Posterior vena cava (tissue), 2 donors: ENCODE results near the gene TGFBRAP1. TPM values are rescaled to one million over a fixed set of nuclear protein-coding genes. Genes with fewer than 3 reads are reported as not detected.

Experiments used
- DNase-seq: peaks from one replicate; pipeline ENCODE4 v3.0.0-alpha.2; 2020; ENCODE audit warnings: low spot score
- intact Hi-C, 2 donors: fragments of 100-400 bp; cut with DNase I; formaldehyde crosslinking; loops; one replicate each; pipeline versions ENCODE4 v1.14.1 to v1.14.2; 2022 to 2023
- total RNA-seq, 2 donors: library from RNA; stranded (reverse); fragmentation: NEBNext Ultra II Directional; extraction: Animal tissue kit (Norgen Biotek cat#: 25700); gene quantifications; one replicate each; pipeline ENCODE4 v1.2.1, GENCODE V29; 2021
- donor health status: DM: yes; HTN: yes; CAD: no.
- donor health status: DM: yes; HTN: yes; CAD: no.

Gene TGFBRAP1
- total RNA-seq, 2 donors from 2014 or later = 16.1 to 18.8 TPM

DNA sequence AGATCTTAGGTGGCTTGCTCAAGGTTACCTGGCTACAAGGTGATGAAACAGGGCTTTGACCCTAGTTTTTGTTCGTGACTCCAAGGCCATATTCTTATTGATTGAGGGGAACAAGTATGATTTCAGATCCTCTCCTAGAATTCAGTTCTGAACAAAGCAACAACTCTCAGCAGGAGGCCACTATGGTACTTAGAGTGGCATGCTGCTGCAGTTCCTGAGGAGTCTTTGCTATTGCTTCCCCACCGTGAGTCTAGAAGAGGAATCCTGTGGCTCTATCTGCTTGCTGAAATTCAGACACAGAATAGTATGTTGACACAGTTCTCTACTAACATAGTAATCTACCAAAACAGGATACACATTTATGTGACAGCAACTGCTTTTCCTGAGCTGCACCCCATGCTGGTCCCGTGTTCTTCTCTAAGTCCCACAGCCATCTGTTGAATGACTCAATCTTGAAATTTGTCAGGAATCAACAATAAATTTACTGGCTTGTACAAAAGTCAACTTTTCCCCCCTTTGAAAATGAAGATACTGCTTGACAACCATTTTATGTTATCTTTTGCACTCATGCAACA is 4.1 kb downstream of the TGFBRAP1 start:
- intact Hi-C loops = no loop called here
- DNase-seq = no peak

- no peak for DNase-seq
- intact Hi-C loops = no loop called here
Measured at GRCh38 chr2:105324732-105325131, 4.8 kb downstream of the TGFBRAP1 start.

DNA sequence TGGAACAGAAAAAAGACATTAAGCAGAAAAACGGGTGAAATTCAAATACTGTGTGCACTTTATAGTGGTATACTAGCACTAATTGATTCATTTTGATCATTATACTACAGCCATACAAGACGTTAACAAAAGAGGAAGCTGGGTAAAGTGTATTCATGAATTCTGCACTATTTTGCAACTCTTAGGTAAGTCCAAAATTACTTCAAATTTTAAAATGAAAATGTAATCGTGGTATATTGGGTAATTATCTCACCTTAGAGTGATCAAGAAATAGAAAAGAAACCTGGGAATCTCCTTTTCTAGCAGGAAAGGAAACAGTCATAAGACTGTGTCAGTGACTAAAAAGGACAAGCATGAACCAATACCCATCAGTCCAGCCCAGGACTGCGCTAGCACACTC is 5.4 kb downstream of the TGFBRAP1 start:
- intact Hi-C loops = no loop called here
- no peak for DNase-seq

DNA sequence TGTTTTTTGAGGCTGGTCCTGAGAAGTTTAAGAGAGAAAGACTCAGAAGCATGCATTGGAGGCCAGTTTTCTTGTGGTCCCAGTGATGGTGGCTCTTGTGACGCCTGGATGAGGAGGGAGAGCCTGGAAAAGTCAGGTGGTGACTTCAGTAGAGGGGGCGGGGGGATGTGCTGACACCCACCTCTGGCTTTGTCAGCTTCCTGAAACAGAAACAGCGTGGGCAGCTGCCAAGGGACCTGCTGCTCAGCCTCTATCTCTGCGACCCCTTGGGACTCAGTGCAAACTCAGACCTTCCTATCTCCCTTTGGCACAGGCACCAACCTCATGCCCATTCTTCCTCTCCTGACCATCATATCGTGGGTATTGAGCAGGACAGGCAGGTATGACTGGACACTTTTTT is 6.4 kb downstream of the TGFBRAP1 start:
- no peak for DNase-seq
- intact Hi-C loops = no loop called here

- intact Hi-C loops = no loop called here
- no peak for DNase-seq
Measured at GRCh38 chr2:105321875-105322646, 7.5 kb downstream of the TGFBRAP1 start.

DNA sequence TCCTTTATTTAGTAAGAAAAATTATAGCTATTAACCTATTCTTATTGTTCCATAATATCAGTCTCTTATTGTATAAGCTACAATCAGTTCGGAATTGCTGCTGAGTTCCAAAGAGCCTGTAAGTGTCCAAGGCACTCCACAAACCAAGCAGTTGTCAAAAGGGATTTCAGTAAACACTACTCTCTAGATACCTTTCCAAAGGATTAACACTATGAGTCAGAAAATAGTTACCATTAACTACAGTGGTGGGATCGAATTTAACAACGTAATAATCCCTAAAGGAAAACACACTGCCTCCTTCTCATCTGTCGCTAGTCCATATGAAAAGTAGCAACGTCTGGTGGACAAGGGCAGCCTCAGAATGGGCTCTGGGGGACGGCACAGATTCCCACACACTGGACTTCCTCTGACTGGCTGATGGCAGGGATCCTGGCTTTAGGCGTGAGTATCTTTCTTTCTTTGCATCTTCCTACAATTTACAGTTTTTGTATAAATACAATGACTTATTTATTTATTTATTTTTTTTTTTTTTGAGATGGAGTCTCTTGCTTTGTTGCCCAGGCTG is 8.8 kb downstream of the TGFBRAP1 start:
- intact Hi-C loops = no loop called here

DNA sequence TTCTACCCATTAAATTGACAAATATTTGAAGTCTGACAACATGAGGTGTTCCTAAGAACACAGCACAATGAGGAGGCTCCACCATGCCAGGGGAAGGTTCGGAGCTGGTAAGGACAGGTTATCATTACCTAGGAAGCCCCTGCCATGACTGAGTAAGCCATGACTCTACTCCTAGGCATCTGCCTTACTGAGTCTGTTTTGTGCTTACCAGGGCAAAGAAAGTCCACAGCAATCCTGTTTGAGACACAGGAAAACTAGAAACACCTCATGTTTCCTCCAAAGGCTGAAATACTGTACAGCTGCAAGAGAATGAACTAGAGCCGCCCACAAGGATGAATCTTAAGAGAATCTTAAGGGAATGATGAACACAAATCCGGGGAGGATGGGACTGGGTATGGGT is 11.6 kb downstream of the TGFBRAP1 start:
- no peak for DNase-seq
- intact Hi-C loops = no loop called here

More for the DNA sequence above, 8.8 kb downstream of the TGFBRAP1 start:
- DNase-seq = no peak

GRCh38 chr2:105315314-105315713 is 14.2 kb downstream of the TGFBRAP1 start:
- DNase-seq = no peak
- intact Hi-C loops = no loop called here

DNA sequence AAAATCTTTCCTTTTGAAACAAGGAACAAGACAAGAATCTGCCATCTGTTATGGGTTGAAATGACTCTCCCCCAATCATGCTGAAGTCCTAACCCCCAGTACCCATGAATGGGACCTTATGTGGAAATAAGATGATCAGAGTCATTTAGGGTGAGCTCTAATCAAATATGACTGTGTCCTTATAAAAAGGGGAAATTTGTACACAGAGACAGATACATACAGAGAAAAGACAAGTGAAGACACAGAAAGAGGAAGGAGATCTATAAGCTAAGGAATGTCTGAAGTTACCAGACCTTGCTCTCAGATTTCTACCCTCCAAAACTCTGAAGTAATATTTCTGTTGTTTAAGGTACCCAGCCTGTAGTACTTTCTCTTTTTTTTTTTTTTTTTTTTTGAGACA is 15.7 kb downstream of the TGFBRAP1 start:
- DNase-seq = no peak
- intact Hi-C loops = no loop called here

- intact Hi-C loops = no loop called here
- DNase-seq = no peak
Measured at GRCh38 chr2:105309147-105309545, 20.4 kb downstream of the TGFBRAP1 start.

DNA sequence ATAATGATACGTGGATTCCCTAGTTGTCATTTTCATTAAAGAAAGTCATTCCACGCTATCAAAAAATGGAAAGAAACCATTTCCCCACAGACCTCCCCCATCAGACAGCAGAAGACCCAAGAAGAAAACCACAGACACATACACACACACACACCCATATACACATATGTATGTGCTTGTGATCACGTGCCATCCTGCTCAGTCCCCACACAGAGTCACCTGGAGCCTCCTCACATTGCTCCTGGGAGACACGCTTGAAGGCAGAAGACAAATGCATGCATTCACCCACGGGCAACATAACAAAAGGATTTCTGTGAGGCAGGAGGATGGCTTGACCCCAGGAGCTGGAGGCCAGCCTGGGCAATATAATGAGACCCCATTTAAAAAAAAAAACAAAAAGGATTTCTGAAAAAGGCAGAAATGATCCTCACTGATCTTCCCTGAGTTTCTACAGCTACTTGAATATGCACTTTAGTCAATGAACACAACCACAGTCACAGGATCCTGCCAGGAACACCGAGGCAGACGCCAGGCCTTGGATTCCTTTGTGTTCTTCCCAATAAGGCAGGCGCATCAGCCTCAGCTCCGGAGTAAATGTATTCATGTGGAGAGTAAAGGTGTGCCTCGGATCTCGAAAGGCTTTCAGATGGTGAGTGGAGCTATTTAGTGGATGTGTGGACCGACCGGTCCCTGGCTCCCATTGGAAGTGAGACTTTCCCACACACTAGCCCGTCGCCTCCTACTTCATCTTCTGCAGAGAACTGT is 21.0 kb downstream of the TGFBRAP1 start:
- intact Hi-C loops = no loop called here
- DNase-seq = no peak

DNA sequence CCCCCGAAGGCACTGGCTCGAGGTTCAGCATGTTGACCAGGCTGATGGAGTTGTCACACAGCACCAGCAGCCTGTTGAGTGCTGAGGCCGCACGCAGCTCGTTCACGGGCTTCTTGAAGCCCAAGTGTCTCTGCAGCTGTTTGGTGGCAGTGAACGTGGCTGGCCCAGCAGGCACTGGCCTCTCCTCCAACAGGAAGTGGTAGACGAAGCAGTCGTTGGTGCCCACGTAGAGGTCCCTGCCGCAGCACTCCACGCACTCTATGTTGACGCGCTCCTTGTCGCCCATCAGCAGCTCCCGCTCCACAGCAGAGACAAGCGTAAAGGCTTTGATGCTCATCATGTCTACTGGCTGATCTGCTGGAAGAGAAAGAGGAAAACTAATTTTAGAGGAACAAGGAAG is 21.6 kb downstream of the TGFBRAP1 start:
- no peak for DNase-seq
- intact Hi-C loops = no loop called here

- DNase-seq = no peak
- intact Hi-C loops = no loop called here
Measured at GRCh38 chr2:105307550-105307949, 22.0 kb downstream of the TGFBRAP1 start.

DNA sequence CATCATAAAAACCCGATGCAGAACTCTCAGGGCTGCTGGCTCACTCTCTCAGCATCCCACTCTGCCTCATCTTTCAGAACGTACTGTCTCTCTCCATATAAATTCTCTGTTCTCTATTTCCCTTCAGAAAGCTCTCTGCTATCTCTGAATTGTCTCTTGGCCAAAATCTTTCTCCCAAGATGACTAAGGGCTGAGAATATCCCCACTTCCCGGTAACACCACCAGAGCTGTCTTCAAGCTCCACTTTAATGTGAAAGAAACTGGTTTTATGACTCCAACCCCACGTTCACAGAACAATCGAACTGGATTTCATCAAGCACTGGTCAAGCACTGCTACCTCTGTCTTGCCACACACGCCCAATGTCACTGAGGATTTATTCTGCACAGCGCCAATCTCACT is 22.4 kb downstream of the TGFBRAP1 start:
- no peak for DNase-seq
- intact Hi-C loops = no loop called here

GRCh38 chr2:105301646-105302045 is 27.9 kb downstream of the TGFBRAP1 start:
- no peak for DNase-seq
- intact Hi-C loops = no loop called here

DNA sequence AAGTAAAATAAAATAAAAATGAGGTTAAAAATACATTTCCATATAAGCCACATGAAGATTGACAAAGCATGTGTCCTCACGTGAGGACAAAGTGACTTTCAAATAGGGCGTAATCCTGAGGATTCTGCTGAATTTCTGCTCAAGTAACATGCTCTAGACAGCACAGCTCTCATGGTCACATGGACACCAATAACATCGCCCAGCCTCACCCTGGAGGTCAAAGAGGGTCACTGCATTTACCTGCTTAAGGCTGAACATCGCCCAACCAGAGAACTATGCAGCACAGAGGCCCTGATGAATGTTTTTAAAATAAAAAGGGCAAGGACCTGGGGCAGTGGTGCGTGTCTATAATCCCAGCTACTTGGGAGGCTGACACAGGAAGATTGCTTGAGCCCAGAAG is 30.2 kb downstream of the TGFBRAP1 start:
- no peak for DNase-seq
- intact Hi-C loops = no loop called here

DNA sequence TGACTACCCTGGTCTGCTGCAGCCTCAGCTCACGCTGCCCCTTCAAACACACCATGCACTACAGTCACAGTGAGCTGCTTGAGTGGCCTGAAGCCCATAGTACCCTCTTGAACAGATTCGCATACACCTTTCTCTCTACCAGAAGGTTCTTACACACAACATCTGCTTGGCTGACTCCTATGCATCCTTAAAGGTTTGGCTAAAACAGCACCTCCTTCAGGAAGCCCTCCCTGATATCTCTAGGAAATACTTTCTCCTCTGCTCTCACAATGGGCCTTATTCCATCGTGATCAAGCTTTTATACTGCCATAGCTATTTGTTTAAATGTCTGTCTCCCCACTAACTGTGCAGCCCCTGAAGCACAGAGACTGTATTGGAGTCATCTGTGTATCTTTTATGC is 31.5 kb downstream of the TGFBRAP1 start:
- DNase-seq = no peak
- intact Hi-C loops = no loop called here

GRCh38 chr2:105297216-105297615 is 32.3 kb downstream of the TGFBRAP1 start:
- intact Hi-C loops = no loop called here
- DNase-seq = no peak

DNA sequence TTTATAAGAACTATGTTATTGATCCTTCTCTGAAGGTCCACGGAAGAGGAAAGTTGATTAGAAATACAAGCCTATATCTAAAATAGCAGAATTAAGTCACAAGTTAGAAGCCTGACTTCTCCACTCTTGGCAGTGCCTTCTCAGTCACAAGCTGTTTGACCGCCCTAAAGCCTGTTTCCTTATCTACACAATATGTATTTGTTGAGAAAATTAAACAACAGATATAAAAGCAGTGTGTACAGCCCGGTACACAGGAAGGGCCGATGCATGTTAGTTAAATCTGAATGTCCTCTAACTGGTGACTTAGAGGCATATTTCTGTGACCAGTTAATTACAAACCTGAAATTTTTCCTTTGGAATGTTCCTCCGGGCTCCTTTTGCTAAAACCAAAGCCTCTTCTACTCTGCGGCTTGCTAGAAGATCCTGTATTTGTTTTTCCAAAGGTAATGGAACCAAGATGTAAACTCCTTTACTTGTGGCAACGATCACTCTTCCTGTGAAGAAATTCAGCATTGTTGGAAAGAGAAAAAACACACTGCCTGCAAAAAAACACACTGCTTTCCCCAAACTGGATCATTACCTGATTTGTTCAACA is 33.4 kb downstream of the TGFBRAP1 start:
- DNase-seq = no peak
- intact Hi-C loops = no loop called here
